GM19025 (cell line): ENCODE data around the gene SYK.

ENCODE experiments used
- ATAC-seq: cut with Tn5 transposase; IDR thresholded peaks from one replicate; pipeline ENCODE4 v1.9.1; 2021; ENCODE audit warnings: mild to moderate bottlenecking, low read depth, moderate library complexity; ENCODE audit not compliant: unreplicated experiment

Gene SYK

GRCh38 chr9:90899287-90899686 is 97.7 kb downstream of the SYK start:
- ATAC-seq = no peak

- no peak for ATAC-seq
Observed at GRCh38 chr9:90900130-90900529, 98.5 kb downstream of the SYK start.

GRCh38 chr9:90901933-90902332 is 100.3 kb downstream of the SYK start:
- ATAC-seq = no peak

- no peak for ATAC-seq
Observed at GRCh38 chr9:90903766-90904424, 102.3 kb downstream of the SYK start.

- no peak for ATAC-seq
Observed at GRCh38 chr9:90904706-90905478, 103.3 kb downstream of the SYK start.

- ATAC-seq = no peak
Observed at GRCh38 chr9:90905822-90906221, 104.2 kb downstream of the SYK start.

- no peak for ATAC-seq
Observed at GRCh38 chr9:90906316-90907055, 104.9 kb downstream of the SYK start.

- no peak for ATAC-seq
Observed at GRCh38 chr9:90907056-90907445, 105.4 kb downstream of the SYK start.

- no peak for ATAC-seq
Observed at GRCh38 chr9:90907790-90908189, 106.2 kb downstream of the SYK start.

- ATAC-seq = peak; percentile 58
Observed at GRCh38 chr9:90909225-90909624, 107.6 kb downstream of the SYK start.

- no peak for ATAC-seq
Observed at GRCh38 chr9:90909747-90910283, 108.2 kb downstream of the SYK start.

- ATAC-seq = no peak
Observed at GRCh38 chr9:90914196-90914595, 112.6 kb downstream of the SYK start.

- peak; percentile 81 for ATAC-seq
Observed at GRCh38 chr9:90914868-90915483, 113.4 kb downstream of the SYK start.

- no peak for ATAC-seq
Observed at GRCh38 chr9:90915693-90916092, 114.1 kb downstream of the SYK start.

GRCh38 chr9:90916147-90916734 is 114.6 kb downstream of the SYK start:
- no peak for ATAC-seq

GRCh38 chr9:90919883-90920282 is 118.3 kb downstream of the SYK start:
- ATAC-seq = no peak

GRCh38 chr9:90921104-90921503 is 119.5 kb downstream of the SYK start:
- ATAC-seq = no peak

- ATAC-seq = no peak
Observed at GRCh38 chr9:90921969-90922368, 120.3 kb downstream of the SYK start.

GRCh38 chr9:90925581-90926257 is 124.1 kb downstream of the SYK start:
- ATAC-seq = no peak

- no peak for ATAC-seq
Observed at GRCh38 chr9:90926936-90927335, 125.3 kb downstream of the SYK start.
